Measurements from ENCODE around the gene INHBB.

GRCh38 chr2:120316071-120316470 lies 29.9 kb upstream of the INHBB start:
- TF ChIP-seq POLR2A (conservative IDR thresholded peaks at IDR 0.05) (no peak), E2F4 (CRISPR knock-in tag; IDR thresholded peaks at IDR 0.05; ENCODE audit: low read depth) (no peak), ZNF444 (CRISPR knock-in tag; IDR thresholded peaks at IDR 0.05) (no peak), CTCF (IDR thresholded peaks at IDR 0.05 in 2 of 3, conservative IDR thresholded peaks at IDR 0.05 in 1 of 3; ENCODE audit: insufficient read depth in 2 of 3, low read depth in 1 of 3, low read length in 3 of 3) (no peak), CREB1 (IDR thresholded peaks at IDR 0.05) (no peak), CREB1 (CRISPR knock-in tag; IDR thresholded peaks at IDR 0.05) (no peak), FOS (IDR thresholded peaks at IDR 0.05; ENCODE audit: extremely low read depth, insufficient read length) (no peak), ZNF121 (CRISPR knock-in tag; conservative IDR thresholded peaks at IDR 0.05) (no peak), FOXO4 (CRISPR knock-in tag; IDR thresholded peaks at IDR 0.05) (no peak), HES1 (IDR thresholded peaks at IDR 0.05; ENCODE audit: low read depth) (no peak), RFX5 (IDR thresholded peaks at IDR 0.05; ENCODE audit: low read depth, low read length) (no peak), SIN3A (IDR thresholded peaks at IDR 0.05; ENCODE audit: borderline replicate concordance in 2 of 2, control insufficient read depth in 1 of 2, low read depth in 2 of 2, low read length in 2 of 2) (no peak), RREB1 (CRISPR knock-in tag; IDR thresholded peaks at IDR 0.05) (no peak), OTX1 (CRISPR knock-in tag; IDR thresholded peaks at IDR 0.05) (no peak), PATZ1 (CRISPR knock-in tag; IDR thresholded peaks at IDR 0.05; ENCODE audit: borderline replicate concordance) (no peak)

Measured in K562 (cell line).